GM23338 (cell line): ENCODE measurements around the gene USF2. TPM values are rescaled to one million over a fixed set of nuclear protein-coding genes. Genes with fewer than 3 reads are reported as not detected.

Experiments
- ATAC-seq: fragments of 200-7000 bp; cut with Tn5 transposase; 3 replicates; pipeline ENCODE4 v1.9.1; 2020
- DNase-seq: peaks from one replicate; pipeline ENCODE4 v3.0.0-alpha.2; 2015; ENCODE audit warnings: low spot score
- H2AFZ ChIP-seq: fragments of 200-600 bp; sonication (generic); 2 replicates; pipeline ENCODE4 v1.8.0; 2016; ENCODE audit warnings: antibody characterized with exemption, mild to moderate bottlenecking, moderate library complexity
- H3F3A ChIP-seq: fragments of 200-600 bp; sonication (generic); replicated peaks from 2 replicates; pipeline ENCODE4 v1.8.0; 2017; ENCODE audit warnings: antibody characterized with exemption, mixed run types, low read depth
- H3K27ac ChIP-seq: fragments of 200-600 bp; sonication (generic); 2 replicates; pipeline ENCODE4 v1.6.1; 2016; ENCODE audit warnings: low read depth
- H3K27me3 ChIP-seq: fragments of 200-600 bp; sonication (generic); 2 replicates; pipeline ENCODE4 v1.8.0; 2016; ENCODE audit warnings: mild to moderate bottlenecking, mixed run types, moderate library complexity; ENCODE audit not compliant: insufficient read depth
- H3K36me3 ChIP-seq: fragments of 200-600 bp; sonication (generic); 2 replicates; pipeline ENCODE4 v1.8.0; 2016; ENCODE audit warnings: mild to moderate bottlenecking; ENCODE audit not compliant: insufficient read depth
- H3K4me1 ChIP-seq: fragments of 200-600 bp; sonication (generic); 2 replicates; pipeline ENCODE4 v1.8.0; 2016; ENCODE audit warnings: mild to moderate bottlenecking, moderate library complexity; ENCODE audit not compliant: insufficient read depth
- H3K4me2 ChIP-seq: fragments of 200-600 bp; sonication (generic); 2 replicates; pipeline ENCODE4 v1.7.1; 2017; ENCODE audit warnings: mixed run types
- H3K4me3 ChIP-seq: fragments of 200-600 bp; sonication (generic); 2 replicates; pipeline ENCODE4 v1.6.1; 2016; ENCODE audit warnings: mixed run types
- H3K79me2 ChIP-seq: fragments of 200-600 bp; sonication (generic); replicated peaks from 2 replicates; pipeline ENCODE4 v1.8.0; 2017; ENCODE audit warnings: mild to moderate bottlenecking; ENCODE audit not compliant: insufficient read depth
- H3K9me2 ChIP-seq: fragments of 200-600 bp; sonication (generic); 2 replicates; pipeline ENCODE4 v1.8.0; 2017; ENCODE audit not compliant: insufficient read depth
- H4K20me1 ChIP-seq: fragments of 200-600 bp; sonication (generic); replicated peaks from 2 replicates; pipeline ENCODE4 v1.8.0; 2017; ENCODE audit warnings: mild to moderate bottlenecking; ENCODE audit not compliant: insufficient read depth
- H3K27ac Mint-ChIP-seq: 2 replicates; pipeline ENCODE4 v1.8.0; 2020; ENCODE audit warnings: inconsistent platforms, mild to moderate bottlenecking, moderate library complexity, mixed read lengths
- H3K27me3 Mint-ChIP-seq: 3 replicates; pipeline ENCODE4 v1.8.0; 2022; ENCODE audit warnings: low read depth, mild to moderate bottlenecking, moderate library complexity, mixed read lengths, inconsistent platforms; ENCODE audit not compliant: insufficient read depth, poor library complexity
- H3K36me3 Mint-ChIP-seq: 3 replicates; pipeline ENCODE4 v1.8.0; 2021; ENCODE audit warnings: low read depth, mild to moderate bottlenecking, inconsistent platforms, moderate library complexity, mixed read lengths
- H3K4me1 Mint-ChIP-seq: 3 replicates; pipeline ENCODE4 v1.8.0; 2020; ENCODE audit warnings: mild to moderate bottlenecking, inconsistent platforms, mixed read lengths
- H3K4me3 Mint-ChIP-seq: 3 replicates; pipeline ENCODE4 v1.8.0; 2021; ENCODE audit warnings: moderate library complexity, mild to moderate bottlenecking, inconsistent platforms, mixed read lengths
- H3K9me3 Mint-ChIP-seq: 3 replicates; pipeline ENCODE4 v1.8.0; 2020; ENCODE audit warnings: moderate library complexity, mild to moderate bottlenecking, inconsistent platforms, mixed read lengths
- CREB1 ChIP-seq: fragments of 250-450 bp; sonication (Bioruptor Pico); IDR thresholded peaks from 2 replicates; pipeline ENCODE4 v1.5.0; 2020; ENCODE audit warnings: low read depth, mild to moderate bottlenecking, moderate library complexity
- CTCF ChIP-seq, 2 experiments: fragments of 200-600 bp in 1 of 2; sonication (generic) in 1 of 2; conservative IDR thresholded peaks; 2 replicates each; pipeline versions ENCODE4 v1.5.1 to v1.6.1; 2016 to 2017; ENCODE audit warnings: antibody characterized with exemption in 2 of 2, low read depth in 2 of 2, mild to moderate bottlenecking in 2 of 2, moderate library complexity in 1 of 2
- ETS1 ChIP-seq: IDR thresholded peaks from 2 replicates; pipeline ENCODE4 v1.6.1; 2016; ENCODE audit warnings: antibody characterized with exemption
- EZH2 ChIP-seq: fragments of 200-600 bp; sonication (generic); IDR thresholded peaks from one replicate; pipeline ENCODE4 v1.8.0; 2017; ENCODE audit warnings: antibody characterized with exemption, mild to moderate bottlenecking, low read depth; ENCODE audit not compliant: unreplicated experiment
- EZH2phosphoT487 ChIP-seq: fragments of 200-600 bp; sonication (generic); IDR thresholded peaks from one replicate; pipeline ENCODE4 v1.8.1; 2018; ENCODE audit warnings: antibody characterized with exemption; ENCODE audit not compliant: unreplicated experiment
- JUNB ChIP-seq: IDR thresholded peaks from one replicate; pipeline ENCODE4 v1.6.1; 2016; ENCODE audit warnings: antibody characterized with exemption; ENCODE audit not compliant: unreplicated experiment
- NANOG ChIP-seq: IDR thresholded peaks from 2 replicates; pipeline ENCODE4 v1.6.1; 2016; ENCODE audit warnings: antibody characterized with exemption, borderline replicate concordance
- POLR2AphosphoS5 ChIP-seq: IDR thresholded peaks from 2 replicates; pipeline ENCODE4 v1.6.1; 2016; ENCODE audit warnings: antibody characterized with exemption, low read depth
- REST ChIP-seq: IDR thresholded peaks from one replicate; pipeline ENCODE4 v1.6.1; 2018; ENCODE audit warnings: antibody characterized with exemption; ENCODE audit not compliant: unreplicated experiment
- STAT1 ChIP-seq: IDR thresholded peaks from one replicate; pipeline ENCODE4 v1.6.1; 2016; ENCODE audit warnings: antibody characterized with exemption; ENCODE audit not compliant: unreplicated experiment
- ZNF114 ChIP-seq: fragments of 250-450 bp; sonication (Bioruptor Pico); IDR thresholded peaks from 2 replicates; pipeline ENCODE4 v1.5.0; 2020; ENCODE audit warnings: mild to moderate bottlenecking, moderate library complexity
- ZNF331 ChIP-seq: fragments of 250-450 bp; sonication (Bioruptor Pico); IDR thresholded peaks from 2 replicates; pipeline ENCODE4 v1.5.0; 2020; ENCODE audit warnings: low read depth, mild to moderate bottlenecking, moderate library complexity
- ZNF462 ChIP-seq: fragments of 250-450 bp; sonication (Bioruptor Pico); IDR thresholded peaks from 2 replicates; pipeline ENCODE4 v1.5.0; 2020; ENCODE audit warnings: mild to moderate bottlenecking, moderate library complexity
- polyA plus RNA-seq: library from polyadenylated mRNA; unstranded; fragments of >200 nt; fragmentation: Nextera tagmentation; extraction: Ambion mirVana; gene quantifications from 2 replicates; pipeline ENCODE4 v1.2.1, GENCODE V29; 2016
- total RNA-seq: library from RNA; depleted of rRNA; stranded (reverse); fragments of >200 nt; shearing (Covaris generic); gene quantifications from 2 replicates; pipeline ENCODE4 v1.2.3, GENCODE V29; 2014

USF2 gene
- total and polyA plus RNA-seq, 2 experiments from 2014 or later: 28.9 to 60.5 TPM

GRCh38 chr19:35309481-35310279 lies 40.9 kb downstream of the USF2 start:
- Mint-ChIP-seq H3K9me3 (no peaks in the 10 kb centered on the region; the same call in 2 of the 3 replicates), H3K4me1 (no peaks in the 10 kb centered on the region; the same call in 2 of the 3 replicates), H3K4me3 (no peak overlapping the region), H3K27me3 (peaks cover 6% of the 10 kb centered on the region), H3K36me3 (no peaks in the 10 kb centered on the region), H3K27ac (no peak overlapping the region; the same call in 1 of the 2 replicates)
- ATAC-seq: no peak; the same call in 2 of the 3 replicates
- Histone ChIP-seq H3F3A (no peaks in the 10 kb centered on the region), H4K20me1 (no peaks in the 10 kb centered on the region), H2AFZ (no peak overlapping the region), H3K9me2 (no peaks in the 10 kb centered on the region), H3K36me3 (no peaks in the 10 kb centered on the region), H3K27me3 (no peaks in the 10 kb centered on the region), H3K4me3 (no peak overlapping the region), H3K79me2 (no peaks in the 10 kb centered on the region), H3K4me1 (no peaks in the 10 kb centered on the region), H3K4me2 (no peak overlapping the region), H3K27ac (no peak overlapping the region)
- no peak for DNase-seq
- no peak for TF ChIP-seq EZH2phosphoT487
- TF ChIP-seq STAT1: no peak
- no peak for TF ChIP-seq EZH2
- no peak for TF ChIP-seq ETS1
- TF ChIP-seq ZNF114 (CRISPR knock-in tag): no peak
- no peak for TF ChIP-seq CREB1 (CRISPR knock-in tag)
- no peak for TF ChIP-seq CTCF (conservative IDR thresholded peaks at IDR 0.05; ENCODE audit: low read depth in 2 of 2)
- no peak for TF ChIP-seq JUNB
- no peak for TF ChIP-seq REST
- TF ChIP-seq NANOG: no peak
- no peak for TF ChIP-seq ZNF331 (CRISPR knock-in tag)
- no peak for TF ChIP-seq POLR2AphosphoS5
- no peak for TF ChIP-seq ZNF462 (CRISPR knock-in tag)
